ENCODE results near the gene MOB2.

Gene MOB2

GRCh38 chr11:1469911-1470680 lies 16.5 kb downstream of the MOB2 start:
- DNase-seq (ENCODE audit: insufficient read length, low spot score) = no peak
- no peak for TF ChIP-seq POU2F2 (IDR thresholded peaks at IDR 0.05; ENCODE audit: low read depth, low read length)
- no peak for TF ChIP-seq TAF1 (IDR thresholded peaks at IDR 0.05; ENCODE audit: low read depth, low read length)
- no peak for TF ChIP-seq POLR2A (IDR thresholded peaks at IDR 0.05; ENCODE audit: low read depth, low read length)
- no peak for TF ChIP-seq PAX5 (IDR thresholded peaks at IDR 0.05; ENCODE audit: insufficient read depth, low read length, severe bottlenecking)
- no peak for TF ChIP-seq SPI1 (IDR thresholded peaks at IDR 0.05; ENCODE audit: low read depth, low read length)
- TF ChIP-seq POLR2AphosphoS5 (IDR thresholded peaks at IDR 0.05; ENCODE audit: low read depth, low read length) = no peak
- FAIRE-seq = no peak

GRCh38 chr11:1469287-1469910 lies 17.2 kb downstream of the MOB2 start:
- FAIRE-seq = no peak
- DNase-seq (ENCODE audit: insufficient read length, low spot score) = no peak
- TF ChIP-seq POLR2AphosphoS5 (IDR thresholded peaks at IDR 0.05; ENCODE audit: low read depth, low read length) (no peak), TAF1 (IDR thresholded peaks at IDR 0.05; ENCODE audit: low read depth, low read length) (no peak), PAX5 (IDR thresholded peaks at IDR 0.05; ENCODE audit: insufficient read depth, low read length, severe bottlenecking) (no peak), SPI1 (IDR thresholded peaks at IDR 0.05; ENCODE audit: low read depth, low read length) (no peak), POU2F2 (IDR thresholded peaks at IDR 0.05; ENCODE audit: low read depth, low read length) (no peak), POLR2A (IDR thresholded peaks at IDR 0.05; ENCODE audit: low read depth, low read length) (no peak)

DNA sequence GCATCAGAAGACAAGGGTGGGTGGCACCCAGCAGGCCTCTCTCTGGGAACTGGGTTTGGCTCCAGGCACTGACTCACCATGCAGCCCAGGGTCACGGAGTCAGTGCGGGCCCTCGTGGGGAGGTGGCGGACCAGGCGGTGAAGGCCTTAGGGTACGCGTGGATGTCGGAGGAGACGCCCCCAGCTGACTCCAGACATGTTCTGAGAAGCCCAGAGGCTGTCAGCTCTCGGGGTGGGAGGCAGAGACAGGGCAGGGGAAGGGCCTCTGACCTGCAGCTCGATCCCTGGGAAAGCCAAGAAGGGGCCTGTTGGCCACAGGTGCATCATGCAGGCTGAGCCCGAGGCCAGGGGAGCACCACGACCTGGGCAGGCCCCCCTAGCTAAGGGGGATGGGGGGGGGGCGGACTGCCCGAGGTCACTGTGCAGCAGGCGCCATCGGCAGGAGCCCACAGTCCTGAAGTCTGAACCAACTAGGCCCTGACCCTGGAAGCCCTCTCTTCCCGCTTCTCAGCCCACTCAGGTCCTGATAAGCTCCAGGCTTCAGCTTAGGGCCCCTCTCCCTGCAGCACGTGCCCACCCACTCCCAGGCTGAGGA lies 18.0 kb downstream of the MOB2 start:
- DNase-seq (ENCODE audit: insufficient read length, low spot score) (no peak), FAIRE-seq (no peak)
- TF ChIP-seq SPI1 (IDR thresholded peaks at IDR 0.05; ENCODE audit: low read depth, low read length) (no peak), POLR2A (IDR thresholded peaks at IDR 0.05; ENCODE audit: low read depth, low read length) (no peak), TAF1 (IDR thresholded peaks at IDR 0.05; ENCODE audit: low read depth, low read length) (no peak), PAX5 (IDR thresholded peaks at IDR 0.05; ENCODE audit: insufficient read depth, low read length, severe bottlenecking) (no peak), POLR2AphosphoS5 (IDR thresholded peaks at IDR 0.05; ENCODE audit: low read depth, low read length) (no peak), POU2F2 (IDR thresholded peaks at IDR 0.05; ENCODE audit: low read depth, low read length) (no peak)

GRCh38 chr11:1468002-1468401 lies 18.6 kb downstream of the MOB2 start:
- TF ChIP-seq PAX5 (IDR thresholded peaks at IDR 0.05; ENCODE audit: insufficient read depth, low read length, severe bottlenecking) = no peak
- no peak for TF ChIP-seq POLR2A (IDR thresholded peaks at IDR 0.05; ENCODE audit: low read depth, low read length)
- TF ChIP-seq SPI1 (IDR thresholded peaks at IDR 0.05; ENCODE audit: low read depth, low read length) = no peak
- TF ChIP-seq POLR2AphosphoS5 (IDR thresholded peaks at IDR 0.05; ENCODE audit: low read depth, low read length) = no peak
- no peak for TF ChIP-seq POU2F2 (IDR thresholded peaks at IDR 0.05; ENCODE audit: low read depth, low read length)
- TF ChIP-seq TAF1 (IDR thresholded peaks at IDR 0.05; ENCODE audit: low read depth, low read length) = no peak
- no peak for FAIRE-seq
- no peak for DNase-seq (ENCODE audit: insufficient read length, low spot score)

DNA sequence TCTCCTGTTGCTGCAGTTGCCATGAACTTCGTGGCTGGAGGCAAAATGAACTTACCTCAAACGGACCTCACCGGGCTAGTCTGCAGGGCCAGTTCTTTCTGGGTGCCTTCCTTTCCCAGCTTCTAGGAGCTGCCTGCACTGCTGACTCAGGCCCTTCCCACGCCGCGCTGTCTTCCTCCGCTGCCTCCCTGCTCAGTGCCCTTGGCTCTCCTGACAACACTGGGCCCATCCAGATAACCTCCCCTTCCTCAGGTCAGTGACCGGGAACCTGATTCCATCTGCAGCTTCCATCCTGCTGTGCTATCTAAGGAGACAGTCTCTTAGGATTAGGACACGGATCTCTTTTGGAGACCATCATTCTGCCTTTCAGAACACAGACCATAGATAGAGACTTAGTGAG lies 19.3 kb downstream of the MOB2 start:
- TF ChIP-seq POU2F2 (IDR thresholded peaks at IDR 0.05; ENCODE audit: low read depth, low read length) (no peak), SPI1 (IDR thresholded peaks at IDR 0.05; ENCODE audit: low read depth, low read length) (no peak), POLR2A (IDR thresholded peaks at IDR 0.05; ENCODE audit: low read depth, low read length) (no peak), TAF1 (IDR thresholded peaks at IDR 0.05; ENCODE audit: low read depth, low read length) (no peak), PAX5 (IDR thresholded peaks at IDR 0.05; ENCODE audit: insufficient read depth, low read length, severe bottlenecking) (no peak), POLR2AphosphoS5 (IDR thresholded peaks at IDR 0.05; ENCODE audit: low read depth, low read length) (no peak)
- FAIRE-seq = no peak
- DNase-seq (ENCODE audit: insufficient read length, low spot score) = no peak

DNA sequence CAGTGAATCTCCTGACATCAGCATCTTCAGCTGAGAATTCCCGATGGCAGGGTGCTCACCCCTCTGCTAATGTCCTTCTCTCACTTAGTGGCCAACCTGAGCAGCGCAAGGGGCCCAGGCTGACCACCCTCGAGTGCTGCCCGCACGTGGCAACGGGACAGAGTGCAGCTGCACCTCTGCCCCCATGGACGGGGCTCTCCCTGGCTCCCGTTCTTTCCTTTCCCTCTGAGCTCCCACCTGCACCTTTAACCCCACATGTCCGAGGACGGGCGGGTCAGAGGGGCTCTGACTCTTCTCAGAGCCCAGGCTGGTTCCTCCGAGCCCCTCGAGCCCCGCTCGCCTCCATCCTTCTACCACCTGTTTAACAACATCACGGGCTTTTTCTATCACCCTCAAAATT lies 19.8 kb downstream of the MOB2 start:
- TF ChIP-seq POLR2AphosphoS5 (IDR thresholded peaks at IDR 0.05; ENCODE audit: low read depth, low read length) (no peak), SPI1 (IDR thresholded peaks at IDR 0.05; ENCODE audit: low read depth, low read length) (no peak), POLR2A (IDR thresholded peaks at IDR 0.05; ENCODE audit: low read depth, low read length) (no peak), POU2F2 (IDR thresholded peaks at IDR 0.05; ENCODE audit: low read depth, low read length) (no peak), PAX5 (IDR thresholded peaks at IDR 0.05; ENCODE audit: insufficient read depth, low read length, severe bottlenecking) (no peak), TAF1 (IDR thresholded peaks at IDR 0.05; ENCODE audit: low read depth, low read length) (no peak)
- no peak for FAIRE-seq
- no peak for DNase-seq (ENCODE audit: insufficient read length, low spot score)

GRCh38 chr11:1463056-1463455 lies 23.5 kb downstream of the MOB2 start:
- no peak for FAIRE-seq
- DNase-seq (ENCODE audit: insufficient read length, low spot score) = no peak
- TF ChIP-seq SPI1 (IDR thresholded peaks at IDR 0.05; ENCODE audit: low read depth, low read length) (no peak), POLR2A (IDR thresholded peaks at IDR 0.05; ENCODE audit: low read depth, low read length) (no peak), POU2F2 (IDR thresholded peaks at IDR 0.05; ENCODE audit: low read depth, low read length) (no peak), POLR2AphosphoS5 (IDR thresholded peaks at IDR 0.05; ENCODE audit: low read depth, low read length) (no peak), TAF1 (IDR thresholded peaks at IDR 0.05; ENCODE audit: low read depth, low read length) (no peak), PAX5 (IDR thresholded peaks at IDR 0.05; ENCODE audit: insufficient read depth, low read length, severe bottlenecking) (no peak)

- FAIRE-seq (no peak), DNase-seq (ENCODE audit: insufficient read length, low spot score) (no peak)
- TF ChIP-seq POLR2A (IDR thresholded peaks at IDR 0.05; ENCODE audit: low read depth, low read length) = no peak
- no peak for TF ChIP-seq SPI1 (IDR thresholded peaks at IDR 0.05; ENCODE audit: low read depth, low read length)
Measured at GRCh38 chr11:1462698-1462975, 23.9 kb downstream of the MOB2 start.

DNA sequence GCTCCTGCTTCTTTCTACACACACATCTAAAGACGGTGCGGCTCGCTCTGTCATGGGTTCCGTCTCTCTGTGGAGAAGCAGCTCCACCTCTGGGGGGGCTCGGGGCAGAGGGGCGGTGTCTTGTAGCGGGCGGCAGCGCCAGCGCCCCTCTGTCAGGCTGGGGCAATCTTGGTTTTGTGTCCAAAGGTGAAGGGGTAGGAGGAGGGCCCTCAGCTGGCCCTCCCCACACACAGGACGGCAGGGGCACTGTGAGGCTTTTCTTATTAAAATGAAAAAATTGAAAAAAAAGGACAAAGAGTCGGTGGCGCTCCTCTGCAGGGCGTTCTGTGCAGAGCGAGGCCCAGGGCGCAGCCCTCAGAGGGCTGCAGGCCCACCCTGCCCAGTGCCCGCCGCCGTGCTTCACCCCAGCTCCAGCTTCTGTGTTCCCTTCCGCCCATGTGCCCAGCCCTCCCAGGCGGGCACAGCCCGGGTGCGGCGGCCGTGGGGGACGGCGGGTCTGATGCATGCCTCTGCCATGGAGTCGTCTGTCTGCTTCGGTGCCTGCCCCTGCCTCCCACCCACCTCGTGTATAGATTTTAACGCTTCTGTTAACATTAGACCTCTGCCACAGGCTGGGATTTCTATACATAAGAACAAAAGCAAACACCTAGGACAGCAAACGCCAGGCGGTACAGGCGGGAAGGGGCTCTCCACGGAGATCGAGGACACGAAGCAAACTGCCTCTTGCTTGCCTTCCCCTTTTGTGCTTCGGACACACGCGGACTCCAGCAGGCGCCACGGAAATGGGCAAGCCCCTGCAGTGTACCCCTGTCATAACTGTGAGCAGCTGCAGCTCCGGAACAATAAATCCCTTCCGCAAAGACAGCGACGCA lies 24.5 kb downstream of the MOB2 start:
- no peak for TF ChIP-seq TAF1 (IDR thresholded peaks at IDR 0.05; ENCODE audit: low read depth, low read length)
- no peak for TF ChIP-seq SPI1 (IDR thresholded peaks at IDR 0.05; ENCODE audit: low read depth, low read length)
- TF ChIP-seq POU2F2 (IDR thresholded peaks at IDR 0.05; ENCODE audit: low read depth, low read length) = no peak
- no peak for TF ChIP-seq POLR2A (IDR thresholded peaks at IDR 0.05; ENCODE audit: low read depth, low read length)
- no peak for TF ChIP-seq PAX5 (IDR thresholded peaks at IDR 0.05; ENCODE audit: insufficient read depth, low read length, severe bottlenecking)
- TF ChIP-seq POLR2AphosphoS5 (IDR thresholded peaks at IDR 0.05; ENCODE audit: low read depth, low read length) = no peak
- DNase-seq (ENCODE audit: insufficient read length, low spot score) = no peak
- FAIRE-seq = no peak
